Measurements from ENCODE around the gene NOXRED1.
A peak's percentile ranks its signal among the peaks of the same experiment; 100 is the strongest.
"Not testable (repeated sequence)": the region's sequence is repeated elsewhere in the genome, so short reads cannot be mapped to it uniquely, and the experiment has no call there.

The NOXRED1 gene

DNA sequence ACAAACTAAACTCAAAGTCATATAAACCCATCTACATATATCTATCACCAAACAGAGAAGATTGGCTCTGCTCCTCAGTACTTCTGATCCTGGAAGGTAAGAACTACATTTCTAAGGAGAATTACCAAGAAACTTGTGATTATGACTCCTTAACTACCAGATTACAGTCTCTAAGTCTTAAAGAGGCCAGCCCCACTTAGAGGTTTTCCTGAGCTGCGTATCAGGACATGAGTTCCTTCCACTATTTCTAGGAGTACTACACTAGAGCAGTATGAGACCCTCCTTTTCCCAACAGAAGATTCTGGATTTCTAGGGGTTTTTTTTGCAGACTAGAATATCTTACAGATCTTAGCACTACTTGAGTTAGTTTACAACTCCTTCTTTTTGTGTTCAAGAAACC, at the start of gene NOXRED1:
Gene NOXRED1 (minus strand): TSS at position 101 of the 400 bp plus-strand sequence. CDS start 634 bp downstream, outside the sequence.
- DNase-seq, result no peak

DNA sequence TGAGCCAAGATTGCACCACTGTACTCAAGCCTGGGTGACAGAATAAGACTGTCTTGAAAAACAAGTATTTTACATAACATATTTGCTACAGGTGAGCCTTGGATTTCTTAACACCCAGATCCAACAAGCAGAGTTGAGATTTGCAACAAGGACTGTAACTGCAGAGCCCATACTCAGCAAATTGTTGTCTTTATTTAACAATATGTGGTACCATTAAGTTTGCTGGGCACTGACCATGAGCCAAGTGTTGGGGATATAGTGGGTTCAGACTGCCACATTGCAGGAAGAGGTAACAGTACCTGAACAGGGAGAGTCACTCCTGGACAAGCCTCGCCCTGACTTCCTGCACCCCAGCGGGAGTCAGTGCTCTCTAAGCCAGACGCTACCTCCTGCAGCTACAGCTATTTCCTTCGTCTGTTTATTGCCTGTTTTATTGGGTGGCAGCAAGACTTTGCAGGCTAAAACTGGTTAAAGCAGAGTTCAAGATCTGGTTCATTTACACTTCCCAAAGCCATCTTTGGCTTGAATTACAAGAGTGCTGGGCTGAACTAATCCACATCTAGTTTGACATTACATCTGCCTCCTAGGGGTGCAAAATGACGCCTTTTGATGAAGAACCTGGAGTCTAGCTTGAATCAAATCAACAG, 47.0 kb upstream of the NOXRED1 start:
- no peak for DNase-seq

- DNase-seq, result no peak
These were observed 46.2 kb upstream of the NOXRED1 start for GRCh38 chr14:77469539-77469938.

DNA sequence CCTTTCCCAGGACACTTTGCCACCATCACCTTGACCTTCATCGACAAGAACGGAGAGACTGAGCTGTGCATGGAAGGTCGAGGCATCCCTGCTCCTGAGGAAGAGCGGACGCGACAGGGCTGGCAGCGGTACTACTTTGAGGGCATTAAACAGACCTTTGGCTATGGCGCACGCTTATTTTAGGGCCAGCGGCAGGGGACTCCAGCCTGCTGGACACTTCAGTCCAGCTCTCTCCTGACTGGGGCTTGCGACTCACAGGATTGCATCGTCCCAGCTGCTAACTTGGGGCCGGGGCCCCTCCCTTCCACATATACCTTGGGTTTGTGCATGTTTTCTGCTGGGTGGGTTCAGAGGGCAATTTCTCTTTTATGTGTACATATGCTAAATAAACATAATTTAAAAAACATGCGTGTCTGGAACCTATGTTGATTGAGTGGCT, 45.8 kb upstream of the NOXRED1 start:
- DNase-seq, result no peak

DNA sequence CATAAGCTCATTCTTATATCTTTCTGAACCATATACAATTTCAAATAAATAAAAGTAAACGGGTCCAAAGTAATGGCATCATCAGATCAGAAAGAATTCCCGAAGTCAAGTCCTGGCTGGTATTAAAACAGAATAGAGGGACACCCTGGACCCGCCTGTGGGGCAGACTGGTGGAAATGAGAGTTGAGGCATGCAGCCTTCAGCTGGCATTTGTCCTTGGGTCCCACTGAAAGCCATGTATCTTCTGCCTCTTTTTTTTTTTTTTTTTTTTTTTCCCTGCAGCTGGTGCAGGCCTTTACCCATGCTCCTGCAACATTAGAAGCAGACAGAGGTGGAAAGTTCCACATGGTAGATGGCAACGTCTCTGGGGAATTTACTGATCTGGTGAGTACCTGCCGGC, 44.5 kb upstream of the NOXRED1 start:
- DNase-seq, result no peak

DNA sequence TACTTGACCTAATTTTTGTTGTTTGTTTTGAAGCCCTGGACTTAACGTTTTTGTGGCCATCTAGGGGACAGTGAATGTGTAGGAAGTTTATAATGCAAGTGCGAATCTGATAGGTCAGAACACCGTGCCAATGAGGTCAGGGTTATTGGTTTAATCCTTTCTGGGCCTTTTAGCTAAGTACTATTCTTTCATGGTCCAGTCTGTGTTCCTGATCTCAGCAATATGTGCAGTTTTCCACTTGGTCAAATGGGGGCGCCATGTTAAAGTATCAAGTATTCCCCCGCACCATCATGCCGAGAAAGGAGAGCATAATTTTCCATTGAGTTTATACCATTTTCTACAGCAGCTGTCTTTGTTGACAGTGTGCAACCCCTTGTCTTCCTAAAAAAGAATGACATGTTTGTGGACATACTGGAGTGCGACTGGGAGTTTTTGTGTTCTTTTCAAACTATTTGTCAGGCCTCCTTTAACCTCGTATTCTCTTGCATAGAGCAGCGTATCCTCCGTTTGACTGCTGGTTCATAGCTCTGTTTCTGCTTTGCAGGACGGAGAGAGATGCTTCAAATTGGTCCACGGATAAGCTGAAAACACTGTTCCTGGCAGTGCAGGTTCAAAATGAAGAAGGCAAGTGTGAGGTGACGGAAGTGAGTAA, 35.9 kb upstream of the NOXRED1 start:
- peak; percentile 69 for DNase-seq

DNA sequence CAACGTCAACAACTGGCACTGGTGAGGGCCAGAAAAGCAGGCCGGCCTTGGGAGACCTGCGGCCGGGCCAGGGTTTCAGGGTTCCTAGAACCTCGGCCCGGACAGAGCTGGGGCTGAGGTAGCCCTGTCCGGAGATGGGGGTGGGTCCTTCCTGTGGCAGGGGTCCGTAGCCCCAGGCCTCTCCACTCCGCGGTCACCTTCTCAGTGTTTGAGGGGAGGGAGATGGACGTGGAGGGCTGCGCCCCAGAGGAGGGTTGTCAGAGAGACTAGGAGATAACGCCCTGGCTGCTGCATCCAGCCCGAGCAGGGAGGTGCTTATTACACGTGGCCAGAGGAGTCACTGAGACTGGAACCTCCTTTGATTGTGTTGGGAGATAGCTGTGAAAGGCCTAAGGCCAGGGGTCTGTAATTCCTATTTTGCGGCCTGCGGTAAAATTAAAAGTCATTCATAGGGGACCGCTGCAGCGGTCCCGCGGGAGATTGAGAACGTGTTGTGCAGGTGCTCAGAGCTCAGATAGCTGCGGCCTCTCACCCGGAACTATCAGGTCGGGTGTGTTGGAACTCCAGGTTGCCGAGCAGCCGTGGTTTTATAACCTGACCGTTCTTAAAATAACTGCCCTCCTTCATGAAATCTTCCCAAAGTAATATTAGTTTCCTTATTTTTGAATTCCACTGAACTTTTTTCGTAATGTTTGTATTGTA, 35.1 kb upstream of the NOXRED1 start:
- peak; percentile 27 for DNase-seq

DNA sequence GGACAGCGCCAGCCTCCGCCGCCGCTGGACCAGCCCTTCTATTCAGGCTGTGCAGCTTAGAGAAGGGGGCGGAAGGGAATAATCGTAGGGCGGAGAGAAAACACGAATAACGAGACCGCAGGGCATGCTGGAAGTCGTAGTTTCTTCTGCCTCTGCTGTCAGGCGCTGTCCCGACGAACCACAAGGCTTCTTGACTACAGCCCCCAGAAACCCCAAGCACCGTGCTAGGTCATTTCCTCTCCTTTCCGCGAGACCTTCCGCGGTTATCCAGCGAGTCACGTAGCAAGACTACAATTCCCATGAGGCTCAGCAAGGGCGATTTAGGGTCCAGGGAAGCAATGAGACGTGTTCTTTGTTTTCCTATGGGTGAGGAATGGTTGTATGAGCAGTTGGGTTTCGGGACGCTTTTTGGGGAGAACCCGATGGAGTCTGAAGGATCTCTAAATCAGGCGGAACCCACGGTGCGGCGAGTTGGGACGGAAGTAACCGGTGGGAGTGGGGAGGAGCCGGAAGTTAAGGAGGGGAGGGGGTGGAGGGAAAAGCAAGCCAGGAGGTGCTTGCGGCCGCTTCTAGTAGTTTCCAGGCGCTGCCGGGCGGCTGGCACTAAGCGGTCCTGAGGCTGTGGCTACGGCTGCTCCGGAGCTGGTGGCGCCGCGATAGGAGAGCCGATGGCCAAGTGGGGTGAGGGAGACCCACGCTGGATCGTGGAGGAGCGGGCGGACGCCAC, 34.4 kb upstream of the NOXRED1 start, which contains the start of the genes AHSA1 and VIPAS39:
Gene AHSA1 (plus strand): TSS at position 572 of the 727 bp plus-strand sequence. CDS start 97 bp downstream, at position 669.
Gene VIPAS39 (minus strand): TSS at position 80 of the 727 bp plus-strand sequence. CDS start 3,499 bp downstream, outside the sequence.
- peak; percentile 94 for DNase-seq

DNA sequence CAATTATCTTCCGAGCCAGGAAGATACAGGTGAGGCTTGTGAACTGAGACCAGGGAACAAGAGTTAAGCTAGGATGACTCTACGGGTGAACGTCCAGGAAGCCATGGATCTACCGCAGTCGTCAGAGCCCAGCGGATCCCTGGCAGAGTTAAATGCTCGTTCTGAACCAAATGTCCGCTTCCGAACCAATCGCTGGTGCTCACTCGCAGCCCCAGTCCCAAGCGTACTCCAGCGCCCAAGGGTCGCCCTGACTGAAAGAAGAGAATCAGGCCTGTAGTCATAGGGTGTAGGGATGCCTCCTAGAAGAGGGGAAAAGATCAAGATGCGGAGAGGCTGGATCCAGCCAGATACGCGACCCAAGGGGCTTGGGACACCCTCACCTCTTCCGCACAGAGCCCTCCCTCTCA, 33.8 kb upstream of the NOXRED1 start:
- DNase-seq, result no peak

- DNase-seq, result no peak
These were observed 32.8 kb upstream of the NOXRED1 start for GRCh38 chr14:77455966-77456640.

GRCh38 chr14:77442196-77442595, 18.9 kb upstream of the NOXRED1 start:
- no peak for DNase-seq

DNA sequence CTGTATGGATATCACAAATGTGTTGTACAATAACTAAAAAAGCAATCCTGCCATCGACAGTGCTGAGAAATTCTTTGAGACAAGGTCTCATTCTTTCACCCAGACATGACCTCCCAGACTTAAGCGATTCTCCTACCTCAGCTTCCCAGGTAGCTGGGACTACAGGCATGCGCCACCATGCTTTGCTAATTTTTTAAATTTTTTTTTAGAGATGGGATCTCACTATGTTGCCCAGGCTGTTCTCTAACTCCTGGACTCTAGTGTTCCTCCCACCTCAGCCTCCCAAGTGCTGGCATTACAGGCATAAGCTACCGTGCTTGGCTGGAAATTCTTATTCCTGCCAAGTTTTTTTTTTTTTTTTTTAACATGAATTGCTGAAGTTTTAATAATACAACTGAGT, 16.5 kb upstream of the NOXRED1 start:
- no peak for DNase-seq

DNA sequence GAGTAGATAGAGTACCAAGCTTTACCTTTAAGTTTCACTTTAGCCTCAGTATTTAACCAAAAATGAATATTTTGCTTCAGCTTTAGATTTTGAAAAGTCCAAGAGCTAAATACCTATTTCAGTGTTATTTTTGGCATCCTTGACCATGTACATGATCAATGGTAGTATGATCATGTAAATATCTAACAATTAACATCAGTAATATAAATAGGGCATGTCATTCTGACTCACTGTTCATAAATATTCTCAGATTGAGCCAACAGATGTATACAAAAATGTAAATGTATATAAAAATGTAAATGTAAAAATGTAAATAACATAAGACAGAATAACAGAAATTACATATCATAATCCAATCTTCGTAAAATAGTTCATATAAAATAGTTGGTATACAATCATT, 15.3 kb upstream of the NOXRED1 start:
- DNase-seq, result no peak

- no peak for DNase-seq
These were observed 12.7 kb upstream of the NOXRED1 start for GRCh38 chr14:77436042-77436441.

GRCh38 chr14:77426396-77426795, 3.1 kb upstream of the NOXRED1 start:
- DNase-seq, result no peak

GRCh38 chr14:77424862-77425261, 1.5 kb upstream of the NOXRED1 start:
- no peak for DNase-seq

DNA sequence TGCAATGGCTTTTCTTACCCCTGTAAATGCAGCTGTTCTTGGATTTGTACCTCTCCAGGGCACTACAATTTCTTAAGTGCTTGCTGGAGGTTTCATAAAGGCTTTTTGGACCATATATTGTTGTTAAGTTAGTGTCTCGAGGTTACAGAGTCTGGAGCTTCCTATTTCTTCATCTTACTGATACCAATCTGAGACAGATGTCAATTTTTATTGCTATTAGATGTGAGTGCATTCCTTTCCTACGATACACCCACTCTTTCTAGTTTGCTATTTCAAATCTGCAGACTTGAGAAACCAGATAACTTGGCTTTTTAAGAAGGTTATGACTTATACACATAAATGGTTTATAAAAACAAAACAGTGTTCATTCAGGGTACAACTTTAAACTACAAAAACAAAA, 2.1 kb downstream of the NOXRED1 start:
- no peak for DNase-seq

- DNase-seq, result no peak
These were observed 6.5 kb downstream of the NOXRED1 start for GRCh38 chr14:77416836-77417235.

DNA sequence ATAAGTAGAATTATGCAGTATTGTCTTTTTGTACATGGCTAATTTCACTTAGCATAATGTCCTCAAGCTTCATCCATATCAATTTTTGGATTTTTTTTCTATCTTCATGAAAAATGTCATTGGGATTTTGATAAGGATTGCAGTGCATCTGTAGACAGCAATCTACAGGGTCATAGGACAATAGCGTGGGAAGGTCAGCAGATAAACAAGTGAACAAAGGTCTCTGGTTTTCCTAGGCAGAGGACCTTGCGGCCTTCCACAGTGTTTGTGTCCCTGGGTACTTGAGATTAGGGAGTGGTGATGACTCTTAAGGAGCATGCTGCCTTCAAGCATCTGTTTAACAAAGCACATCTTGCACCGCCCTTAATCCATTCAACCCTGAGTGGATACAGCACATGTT, 7.2 kb downstream of the NOXRED1 start:
- DNase-seq, result not testable (repeated sequence)

DNA sequence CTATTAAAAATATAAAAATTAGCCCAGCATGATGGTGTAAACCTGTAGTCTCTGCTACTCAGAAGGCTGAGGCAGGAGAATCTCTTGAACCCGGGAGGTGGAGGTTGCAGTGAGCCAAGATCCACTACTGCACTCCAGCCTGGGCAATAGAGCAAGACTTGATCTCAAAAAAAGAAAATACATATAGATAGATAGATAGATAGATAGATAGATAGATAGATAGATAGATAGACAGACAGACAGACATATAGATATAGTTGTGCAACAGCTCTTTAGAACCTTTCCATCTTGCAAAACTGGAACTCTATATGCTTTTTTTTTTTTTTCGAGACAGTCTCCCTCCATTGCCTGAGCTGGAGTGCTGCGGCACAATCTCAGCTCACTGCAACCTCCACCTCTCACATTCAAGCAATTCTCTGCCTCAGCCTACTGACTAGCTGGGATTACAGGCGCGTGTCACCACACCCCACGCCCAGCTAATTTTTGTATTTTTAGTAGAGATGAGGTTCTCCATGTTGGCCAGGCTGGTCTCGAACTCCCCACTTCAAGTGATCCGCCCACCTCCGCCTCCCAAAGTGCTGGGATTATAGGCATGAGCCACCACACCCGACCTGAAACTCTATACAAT, 7.8 kb downstream of the NOXRED1 start:
- DNase-seq, result not testable (repeated sequence)

- DNase-seq, result no peak
These were observed 14.2 kb downstream of the NOXRED1 start for GRCh38 chr14:77409131-77409533.

DNA sequence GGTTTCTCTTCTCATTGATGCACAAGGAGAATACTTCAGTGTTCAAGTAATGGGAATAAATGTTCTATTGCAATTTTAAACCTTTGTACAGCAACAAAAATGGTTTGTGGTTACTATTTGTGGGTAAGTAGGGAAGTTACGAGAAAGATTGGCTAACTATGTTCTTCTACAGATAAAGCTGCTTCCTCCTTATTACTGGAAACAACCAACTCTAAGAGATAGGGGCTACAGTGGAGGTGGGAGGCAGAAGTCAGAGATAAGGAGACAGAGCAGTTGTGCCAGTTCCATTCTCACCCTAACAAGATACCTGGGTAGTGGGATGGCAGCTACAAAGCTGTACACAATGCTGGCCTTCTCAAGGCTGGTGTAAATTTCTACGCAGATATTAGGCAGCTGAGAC, 16.2 kb downstream of the NOXRED1 start:
- DNase-seq, result no peak
